DMS 273 (cell line): Measurements from ENCODE around the gene KLHL36.

Experiments
- DNase-seq: peaks from one replicate; lab custom pipeline; 2025; ENCODE audit not compliant: unreplicated experiment; lab: John Stamatoyannopoulos, UW

The KLHL36 gene

GRCh38 chr16:84647828-84648594, at the start of gene KLHL36:
Gene KLHL36 (plus strand): TSS chr16:84648511. CDS start chr16:84650868, 2,357 bp downstream.
- peak; percentile 66 for DNase-seq

- peak; percentile 88 for DNase-seq
Measured at GRCh38 chr16:84599521-84600202, 48.6 kb upstream of the KLHL36 start.

GRCh38 chr16:84600343-84601229, 47.7 kb upstream of the KLHL36 start:
- DNase-seq, result no peak

GRCh38 chr16:84603140-84603816, 45.0 kb upstream of the KLHL36 start:
- DNase-seq, result peak; percentile 40

GRCh38 chr16:84603940-84604339, 44.4 kb upstream of the KLHL36 start:
- DNase-seq, result no peak

- DNase-seq, result no peak
Measured at GRCh38 chr16:84604477-84605013, 43.8 kb upstream of the KLHL36 start.

- DNase-seq, result no peak
Measured at GRCh38 chr16:84605339-84605848, 42.9 kb upstream of the KLHL36 start.

GRCh38 chr16:84606081-84606875, 42.0 kb upstream of the KLHL36 start:
- DNase-seq, result no peak

- DNase-seq, result no peak
Measured at GRCh38 chr16:84607061-84607460, 41.2 kb upstream of the KLHL36 start.

GRCh38 chr16:84607694-84608093, 40.6 kb upstream of the KLHL36 start:
- DNase-seq, result no peak

- DNase-seq, result no peak
Measured at GRCh38 chr16:84608282-84608681, 40.0 kb upstream of the KLHL36 start.

- no peak for DNase-seq
Measured at GRCh38 chr16:84609563-84610177, 38.6 kb upstream of the KLHL36 start.

- no peak for DNase-seq
Measured at GRCh38 chr16:84610376-84610775, 37.9 kb upstream of the KLHL36 start.

GRCh38 chr16:84611041-84611440, 37.3 kb upstream of the KLHL36 start:
- no peak for DNase-seq

- DNase-seq, result no peak
Measured at GRCh38 chr16:84612686-84613085, 35.6 kb upstream of the KLHL36 start.

GRCh38 chr16:84613408-84614072, 34.8 kb upstream of the KLHL36 start:
- no peak for DNase-seq

GRCh38 chr16:84614073-84614459, 34.2 kb upstream of the KLHL36 start:
- no peak for DNase-seq

GRCh38 chr16:84614623-84614967, 33.7 kb upstream of the KLHL36 start:
- no peak for DNase-seq
